ENCODE results near the gene ITGB8. TPM values are rescaled to one million over a fixed set of nuclear protein-coding genes. Genes with fewer than 3 reads are reported as not detected.

Gene ITGB8
- total and polyA plus RNA-seq, 9 donors: 3.7 to 45.5 (median 10.6) TPM

DNA sequence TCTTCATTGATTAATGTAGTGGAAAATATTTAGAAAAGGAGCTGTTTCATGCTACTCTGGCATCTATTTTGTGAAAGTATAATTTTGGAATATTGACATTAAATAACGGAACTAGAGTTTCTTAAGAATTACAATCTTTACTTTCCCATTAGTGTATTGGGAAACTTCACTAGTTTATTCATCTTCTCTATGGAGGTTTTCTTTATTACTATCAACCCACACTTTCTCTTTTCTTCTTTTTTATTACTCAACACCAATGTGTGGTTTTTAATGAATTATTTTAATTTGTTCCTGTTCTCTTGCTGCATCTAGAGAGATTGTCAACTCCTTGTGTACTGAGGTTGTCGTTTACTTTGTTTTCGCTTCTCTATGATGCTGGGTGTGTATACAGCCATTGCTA, 20.4 kb upstream of the ITGB8 start:
- Histone ChIP-seq H3K27ac (no peak overlapping the region), H3K36me3 (no peaks in the 10 kb centered on the region), H3K9me3 (no peaks in the 10 kb centered on the region), H3K27me3 (no peaks in the 10 kb centered on the region), H3K4me3 (no peak overlapping the region), H3K4me1 (ENCODE audit: insufficient read depth) (peaks cover 2% of the 10 kb centered on the region)
- TF ChIP-seq, protein P1, sequence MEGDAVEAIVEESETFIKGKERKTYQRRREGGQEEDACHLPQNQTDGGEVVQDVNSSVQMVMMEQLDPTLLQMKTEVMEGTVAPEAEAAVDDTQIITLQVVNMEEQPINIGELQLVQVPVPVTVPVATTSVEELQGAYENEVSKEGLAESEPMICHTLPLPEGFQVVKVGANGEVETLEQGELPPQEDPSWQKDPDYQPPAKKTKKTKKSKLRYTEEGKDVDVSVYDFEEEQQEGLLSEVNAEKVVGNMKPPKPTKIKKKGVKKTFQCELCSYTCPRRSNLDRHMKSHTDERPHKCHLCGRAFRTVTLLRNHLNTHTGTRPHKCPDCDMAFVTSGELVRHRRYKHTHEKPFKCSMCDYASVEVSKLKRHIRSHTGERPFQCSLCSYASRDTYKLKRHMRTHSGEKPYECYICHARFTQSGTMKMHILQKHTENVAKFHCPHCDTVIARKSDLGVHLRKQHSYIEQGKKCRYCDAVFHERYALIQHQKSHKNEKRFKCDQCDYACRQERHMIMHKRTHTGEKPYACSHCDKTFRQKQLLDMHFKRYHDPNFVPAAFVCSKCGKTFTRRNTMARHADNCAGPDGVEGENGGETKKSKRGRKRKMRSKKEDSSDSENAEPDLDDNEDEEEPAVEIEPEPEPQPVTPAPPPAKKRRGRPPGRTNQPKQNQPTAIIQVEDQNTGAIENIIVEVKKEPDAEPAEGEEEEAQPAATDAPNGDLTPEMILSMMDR (IDR thresholded peaks at IDR 0.05): no peak
- no peak for TF ChIP-seq POLR2A (IDR thresholded peaks at IDR 0.05)
- TF ChIP-seq EP300 (IDR thresholded peaks at IDR 0.05): no peak
- no peak for DNase-seq
- intact Hi-C loops (cut with DNase I): no loop called here
- 84 to 93% (median 89%) methylated on average over 3 of the region's 3 CpGs for WGBS, 3 donors

DNA sequence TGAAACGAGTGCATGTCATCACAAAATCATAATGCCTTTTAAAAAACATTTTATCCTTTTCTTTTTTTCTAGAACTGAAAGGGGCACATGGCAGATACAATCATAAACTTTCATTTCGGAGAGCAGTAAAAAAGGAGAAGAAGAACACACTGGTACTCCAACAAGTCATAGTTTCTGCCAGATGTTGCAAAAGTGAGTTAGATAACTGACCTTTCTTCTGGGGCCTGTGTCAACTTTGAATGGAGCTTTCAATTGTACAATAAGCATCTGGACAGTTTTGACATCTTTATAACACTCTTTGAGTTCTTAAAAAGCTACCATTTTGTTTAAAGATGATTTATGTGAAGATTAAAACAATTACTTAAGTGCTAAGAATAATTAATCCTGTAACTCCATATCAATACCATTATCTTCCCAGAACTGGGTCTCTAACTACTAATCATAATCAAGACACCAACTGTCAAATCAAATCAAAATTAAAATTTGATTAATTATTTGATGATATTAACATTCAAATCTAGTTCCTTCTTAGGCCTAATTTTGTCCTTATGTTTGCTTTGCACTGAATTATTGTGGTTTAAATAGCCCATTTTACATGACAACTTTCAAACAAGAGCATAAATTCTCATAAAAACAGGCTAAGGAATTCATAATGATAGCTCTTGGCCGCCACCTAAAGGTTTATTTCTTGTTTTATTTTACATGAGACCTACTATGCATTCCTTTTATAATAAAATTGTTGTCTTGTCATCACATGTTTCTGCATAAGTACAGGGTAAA, 19.5 kb upstream of the ITGB8 start:
- Histone ChIP-seq H3K27ac (no peak overlapping the region), H3K9me3 (no peaks in the 10 kb centered on the region), H3K4me1 (ENCODE audit: insufficient read depth) (peaks cover 2% of the 10 kb centered on the region), H3K4me3 (no peak overlapping the region), H3K27me3 (no peaks in the 10 kb centered on the region), H3K36me3 (no peaks in the 10 kb centered on the region)
- no peak for TF ChIP-seq EP300 (IDR thresholded peaks at IDR 0.05)
- no peak for TF ChIP-seq POLR2A (IDR thresholded peaks at IDR 0.05)
- TF ChIP-seq, protein P1 (IDR thresholded peaks at IDR 0.05): no peak
- 58 to 64% (median 62%) methylated on average over 3 of the region's 3 CpGs for WGBS, 3 donors
- intact Hi-C loops (cut with DNase I): no loop called here
- DNase-seq: no peak

DNA sequence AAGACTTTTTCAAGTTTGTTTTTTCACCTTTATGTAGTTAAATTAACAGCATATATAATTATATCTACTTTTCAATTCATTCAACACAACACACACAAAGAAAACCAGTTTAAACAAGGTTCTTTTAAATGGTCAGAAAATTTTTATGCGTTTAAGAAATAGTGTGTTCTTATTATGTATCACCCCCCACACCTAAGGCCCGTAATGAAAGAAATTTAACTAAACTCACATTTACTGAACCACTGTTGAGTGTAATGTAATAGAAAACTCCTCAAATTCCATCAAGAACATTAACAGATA, 19.0 kb upstream of the ITGB8 start:
- no peak for TF ChIP-seq EP300 (IDR thresholded peaks at IDR 0.05)
- TF ChIP-seq POLR2A (IDR thresholded peaks at IDR 0.05): no peak
- TF ChIP-seq, protein P1 (IDR thresholded peaks at IDR 0.05): no peak
- Histone ChIP-seq H3K9me3 (no peaks in the 10 kb centered on the region), H3K27ac (no peak overlapping the region), H3K4me3 (no peak overlapping the region), H3K4me1 (ENCODE audit: insufficient read depth) (no peaks in the 10 kb centered on the region), H3K36me3 (no peaks in the 10 kb centered on the region), H3K27me3 (no peaks in the 10 kb centered on the region)
- WGBS, 3 donors: 85 to 89% (median 88%) methylated on average over 2 of the region's 2 CpGs
- intact Hi-C loops (cut with DNase I): no loop called here
- no peak for DNase-seq

DNA sequence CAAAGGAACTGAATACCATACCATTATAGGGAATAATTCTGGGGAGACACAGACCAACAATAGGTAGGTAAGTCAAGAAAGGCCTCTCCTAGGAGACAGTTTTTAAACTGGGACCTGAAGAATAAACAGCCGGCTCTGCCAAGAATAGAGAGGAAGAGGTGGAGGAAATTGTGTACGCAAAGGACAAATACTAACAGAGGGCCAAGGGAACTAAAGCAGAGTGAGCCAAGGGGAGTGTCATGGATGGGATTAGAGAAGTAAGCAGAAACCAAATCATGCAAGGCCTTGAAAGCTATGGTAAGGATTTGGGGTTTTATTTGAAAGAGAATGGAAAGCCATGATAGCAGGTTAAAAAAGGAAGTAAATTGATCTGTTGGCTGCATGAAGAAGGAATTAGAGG, 18.1 kb upstream of the ITGB8 start:
- no peaks in the 10 kb centered on the region for H3K4me1 ChIP-seq (ENCODE audit: insufficient read depth)
- no peaks in the 10 kb centered on the region for H3K36me3 ChIP-seq
- intact Hi-C loops (cut with DNase I): no loop called here
- no peaks in the 10 kb centered on the region for H3K27me3 ChIP-seq
- TF ChIP-seq, protein P1 (IDR thresholded peaks at IDR 0.05): no peak
- no peak for TF ChIP-seq EP300 (IDR thresholded peaks at IDR 0.05)
- DNase-seq: no peak
- no peak overlapping the region for H3K27ac ChIP-seq
- no peak overlapping the region for H3K4me3 ChIP-seq
- 63 to 83% (median 66%) methylated on average over 2 of the region's 2 CpGs for WGBS, 3 donors
- H3K9me3 ChIP-seq: no peaks in the 10 kb centered on the region

Data from ovary (tissue), 9 donors.